ENCODE results near the gene NXN. TPM values are rescaled to one million over a fixed set of nuclear protein-coding genes. Genes with fewer than 3 reads are reported as not detected.

Gene NXN
- total RNA-seq, 4 donors from 2014 or later, result 2.1 to 14.0 (median 8.6) TPM

- no peak for TF ChIP-seq POLR2A (IDR thresholded peaks at IDR 0.05)
- no peak for TF ChIP-seq CTCF (IDR thresholded peaks at IDR 0.05)
- H3K9me3 ChIP-seq, result no peaks in the 10 kb centered on the region
- H3K27me3 ChIP-seq, result no peaks in the 10 kb centered on the region
- H3K4me3 ChIP-seq, result no peak overlapping the region
- H3K27ac ChIP-seq, result no peak overlapping the region
- peaks cover 0 to 23% (median 0%) of the 10 kb centered on the region in 4 donors for H3K4me1 ChIP-seq
- no peak for DNase-seq
- peaks cover 0 to 46% (median 0%) of the 10 kb centered on the region in 3 donors for H3K36me3 ChIP-seq
These were observed 42.9 kb upstream of the NXN start for GRCh38 chr17:1022278-1023024.

GRCh38 chr17:1021147-1021546 is 41.6 kb upstream of the NXN start:
- TF ChIP-seq CTCF (IDR thresholded peaks at IDR 0.05) (no peak), POLR2A (IDR thresholded peaks at IDR 0.05) (no peak)
- no peaks in the 10 kb centered on the region for H3K27me3 ChIP-seq
- H3K9me3 ChIP-seq, result no peaks in the 10 kb centered on the region
- no peak for DNase-seq
- H3K27ac ChIP-seq, result no peak overlapping the region
- no peak overlapping the region for H3K4me3 ChIP-seq
- peaks cover 0 to 32% (median 0%) of the 10 kb centered on the region in 3 donors for H3K36me3 ChIP-seq
- peaks cover 0 to 23% (median 0%) of the 10 kb centered on the region in 4 donors for H3K4me1 ChIP-seq

- Histone ChIP-seq H3K27ac (peak overlapping the region in 2 of 4 donors; percentile 26 to 71), H3K36me3 (peaks cover 0 to 23% (median 0%) of the 10 kb centered on the region in 3 donors)
These were observed 39.9 kb upstream of the NXN start for GRCh38 chr17:1019451-1019850.

GRCh38 chr17:1018547-1018946 is 39.0 kb upstream of the NXN start:
- H3K9me3 ChIP-seq, result no peaks in the 10 kb centered on the region
- DNase-seq, result no peak
- H3K27ac ChIP-seq, result peak overlapping the region in 1 of 4 donors; percentile 71

More at GRCh38 chr17:1019451-1019850, 39.9 kb upstream of the NXN start:
- peaks cover 0 to 23% (median 0%) of the 10 kb centered on the region in 4 donors for H3K4me1 ChIP-seq
- DNase-seq, result no peak
- TF ChIP-seq CTCF (IDR thresholded peaks at IDR 0.05) (no peak), POLR2A (IDR thresholded peaks at IDR 0.05) (no peak)
- H3K27me3 ChIP-seq, result no peaks in the 10 kb centered on the region
- H3K4me3 ChIP-seq, result no peak overlapping the region
- H3K9me3 ChIP-seq, result no peaks in the 10 kb centered on the region

GRCh38 chr17:1013729-1014090 is 34.1 kb upstream of the NXN start:
- Histone ChIP-seq H3K4me3 (no peak overlapping the region), H3K9me3 (no peaks in the 10 kb centered on the region), H3K27ac (no peak overlapping the region), H3K4me1 (no peaks in the 10 kb centered on the region), H3K36me3 (peaks cover 0 to 58% (median 5%) of the 10 kb centered on the region in 3 donors), H3K27me3 (no peaks in the 10 kb centered on the region)
- TF ChIP-seq POLR2A (IDR thresholded peaks at IDR 0.05) (no peak), CTCF (IDR thresholded peaks at IDR 0.05) (no peak)
- no peak for DNase-seq

More at GRCh38 chr17:1018547-1018946, 39.0 kb upstream of the NXN start:
- Histone ChIP-seq H3K4me3 (no peak overlapping the region), H3K36me3 (peaks cover 0 to 27% (median 0%) of the 10 kb centered on the region in 3 donors), H3K27me3 (no peaks in the 10 kb centered on the region), H3K4me1 (peaks cover 0 to 21% (median 0%) of the 10 kb centered on the region in 4 donors)
- no peak for TF ChIP-seq POLR2A (IDR thresholded peaks at IDR 0.05)
- no peak for TF ChIP-seq CTCF (IDR thresholded peaks at IDR 0.05)

Data from Peyer's patch (tissue), 4 donors.